HEK293 (cell line): ENCODE results near the gene PDLIM5.

ENCODE experiments used
- CTCF ChIA-PET: fragments of 350-600 bp; formaldehyde crosslinking; extraction: SDS; loops from one replicate; lab custom pipeline; 2021; ENCODE audit warnings: antibody characterized with exemption; lab: Yijun Ruan, JAX
- POLR2A ChIA-PET: fragments of 300-600 bp; formaldehyde crosslinking; extraction: SDS; loops from one replicate; lab custom pipeline; 2020; ENCODE audit warnings: antibody characterized with exemption, inconsistent platforms; lab: Yijun Ruan, JAX
- H3K27ac ChIP-seq: fragments of 200-500 bp; sonication (Bioruptor generic); 2 replicates; pipeline ENCODE4 v1.5.1; 2014; ENCODE audit warnings: low read depth, low read length, control low read depth, inconsistent platforms; ENCODE audit errors: extremely low read depth
- H3K36me3 ChIP-seq, 2 experiments: fragments of 200-500 bp in 1 of 2; sonication (Bioruptor generic) in 1 of 2; 1 replicate in 1 of 2; 2 replicates in 1 of 2; pipeline ENCODE4 v1.5.1; 2014 to 2017; ENCODE audit warnings: inconsistent platforms in 2 of 2, low read length in 2 of 2; ENCODE audit not compliant: control insufficient read depth in 2 of 2, insufficient read depth in 1 of 2
- H3K4me1 ChIP-seq: fragments of 200-500 bp; sonication (Bioruptor generic); 2 replicates; pipeline ENCODE4 v1.5.1; 2014; ENCODE audit warnings: mild to moderate bottlenecking, low read length, inconsistent platforms; ENCODE audit not compliant: control insufficient read depth, insufficient read depth
- H3K4me3 ChIP-seq: 2 replicates; pipeline ENCODE4 v1.5.1; 2011; ENCODE audit warnings: low read depth, mild to moderate bottlenecking, control low read depth, low read length, moderate library complexity
- H3K9me3 ChIP-seq: fragments of 200-500 bp; sonication (Bioruptor generic); 2 replicates; pipeline ENCODE4 v1.5.1; 2014; ENCODE audit warnings: low read depth, low read length, inconsistent platforms; ENCODE audit not compliant: control insufficient read depth, insufficient read depth
- MZF1 ChIP-seq: fragments of 450-650 bp; formaldehyde crosslinking; IDR thresholded peaks from 2 replicates; pipeline ENCODE4 v1.5.1; 2017; ENCODE audit warnings: missing biosample characterization, missing genetic modification characterization, borderline replicate concordance
- OSR2 ChIP-seq: fragments of 450-650 bp; formaldehyde crosslinking; IDR thresholded peaks from 2 replicates; pipeline ENCODE4 v1.5.1; 2016; ENCODE audit warnings: missing biosample characterization, missing genetic modification characterization
- RBAK ChIP-seq: fragments of 450-650 bp; formaldehyde crosslinking; IDR thresholded peaks from 2 replicates; pipeline ENCODE4 v1.5.1; 2016; ENCODE audit warnings: missing biosample characterization, missing genetic modification characterization
- ZBTB44 ChIP-seq: fragments of 450-650 bp; IDR thresholded peaks from 2 replicates; pipeline ENCODE4 v1.5.1; 2018; ENCODE audit warnings: missing biosample characterization, mild to moderate bottlenecking, missing genetic modification characterization
- ZIC2 ChIP-seq: fragments of 450-650 bp; formaldehyde crosslinking; IDR thresholded peaks from 2 replicates; pipeline ENCODE4 v1.5.1; 2016; ENCODE audit warnings: missing biosample characterization, missing genetic modification characterization
- ZNF112 ChIP-seq: fragments of 450-650 bp; formaldehyde crosslinking; IDR thresholded peaks from 2 replicates; pipeline ENCODE4 v1.5.0; 2017; ENCODE audit warnings: missing biosample characterization, missing genetic modification characterization
- ZNF157 ChIP-seq: fragments of 450-650 bp; formaldehyde crosslinking; IDR thresholded peaks from 2 replicates; pipeline ENCODE4 v1.5.1; 2016; ENCODE audit warnings: missing biosample characterization, missing genetic modification characterization
- ZNF24 ChIP-seq: fragments of 450-650 bp; formaldehyde crosslinking; IDR thresholded peaks from 2 replicates; pipeline ENCODE4 v1.5.1; 2016; ENCODE audit warnings: missing biosample characterization, missing genetic modification characterization
- ZNF280C ChIP-seq: fragments of 450-650 bp; formaldehyde crosslinking; IDR thresholded peaks from 2 replicates; pipeline ENCODE4 v1.5.1; 2016; ENCODE audit warnings: missing biosample characterization, missing genetic modification characterization
- ZNF571 ChIP-seq: fragments of 450-650 bp; formaldehyde crosslinking; IDR thresholded peaks from 2 replicates; pipeline ENCODE4 v1.5.0; 2017; ENCODE audit warnings: missing biosample characterization, missing genetic modification characterization
- TF ChIP-seq, protein P1 (sequence below): fragments of 450-650 bp; formaldehyde crosslinking; IDR thresholded peaks from 2 replicates; pipeline ENCODE4 v1.5.1; 2016; ENCODE audit warnings: missing biosample characterization, missing genetic modification characterization, borderline replicate concordance
- TF ChIP-seq, protein P2 (sequence below): fragments of 450-650 bp; formaldehyde crosslinking; IDR thresholded peaks from 2 replicates; pipeline ENCODE4 v1.5.1; 2016; ENCODE audit warnings: missing biosample characterization, missing genetic modification characterization
- TF ChIP-seq, protein P3 (sequence below): fragments of 450-650 bp; formaldehyde crosslinking; IDR thresholded peaks from 2 replicates; pipeline ENCODE4 v1.5.1; 2017; ENCODE audit warnings: missing biosample characterization, missing genetic modification characterization
- TF ChIP-seq, protein P4 (sequence below): fragments of 450-650 bp; formaldehyde crosslinking; IDR thresholded peaks from 2 replicates; pipeline ENCODE4 v1.5.1; 2016; ENCODE audit warnings: missing biosample characterization, missing genetic modification characterization
- TF ChIP-seq, protein P5 (sequence below): fragments of 450-650 bp; formaldehyde crosslinking; IDR thresholded peaks from 2 replicates; pipeline ENCODE4 v1.5.1; 2016; ENCODE audit warnings: missing biosample characterization, missing genetic modification characterization
- TF ChIP-seq, protein P6 (sequence below): fragments of 450-650 bp; formaldehyde crosslinking; IDR thresholded peaks from 2 replicates; pipeline ENCODE4 v1.5.0; 2017; ENCODE audit warnings: missing biosample characterization, missing genetic modification characterization, borderline replicate concordance

PDLIM5 gene

DNA sequence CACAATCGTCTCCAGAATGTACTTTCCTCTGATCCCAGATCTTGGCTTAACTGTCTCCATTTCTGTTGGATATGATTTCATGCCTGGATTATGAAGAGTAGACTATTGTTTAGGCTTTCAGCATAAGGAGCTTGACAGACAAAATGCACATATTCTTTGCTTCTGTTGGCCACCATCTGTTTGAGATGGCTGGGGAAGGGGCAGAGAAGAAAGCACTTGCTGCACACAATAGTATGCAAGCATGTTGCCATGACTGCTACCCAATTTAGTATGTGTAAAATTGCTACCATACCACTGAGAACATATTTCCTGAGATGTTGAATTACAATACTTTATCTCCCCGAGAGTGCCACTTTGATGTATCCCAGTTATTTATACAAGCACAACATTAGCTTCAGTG is 178.1 kb downstream of the PDLIM5 start:
- ChIA-PET CTCF (interaction anchor here (0.6 kb wide), 1 partner anchor 685 kb away, joined by 3 read pairs; no protein-coding TSS in a partner anchor), POLR2A (interaction anchor here (0.7 kb wide), 1 partner anchor 44 kb away, joined by 3 read pairs; no protein-coding TSS in a partner anchor)
- TF ChIP-seq ZNF571 (tag by site-specific recombination) (no peak), RBAK (tag by site-specific recombination) (no peak), MZF1 (no peak), ZNF157 (tag by site-specific recombination) (no peak), ZNF280C (tag by site-specific recombination) (no peak), ZBTB44 (tag by site-specific recombination) (no peak), OSR2 (tag by site-specific recombination) (no peak), ZNF112 (no peak), ZNF24 (tag by site-specific recombination) (no peak), ZIC2 (no peak)
- TF ChIP-seq, protein P1, sequence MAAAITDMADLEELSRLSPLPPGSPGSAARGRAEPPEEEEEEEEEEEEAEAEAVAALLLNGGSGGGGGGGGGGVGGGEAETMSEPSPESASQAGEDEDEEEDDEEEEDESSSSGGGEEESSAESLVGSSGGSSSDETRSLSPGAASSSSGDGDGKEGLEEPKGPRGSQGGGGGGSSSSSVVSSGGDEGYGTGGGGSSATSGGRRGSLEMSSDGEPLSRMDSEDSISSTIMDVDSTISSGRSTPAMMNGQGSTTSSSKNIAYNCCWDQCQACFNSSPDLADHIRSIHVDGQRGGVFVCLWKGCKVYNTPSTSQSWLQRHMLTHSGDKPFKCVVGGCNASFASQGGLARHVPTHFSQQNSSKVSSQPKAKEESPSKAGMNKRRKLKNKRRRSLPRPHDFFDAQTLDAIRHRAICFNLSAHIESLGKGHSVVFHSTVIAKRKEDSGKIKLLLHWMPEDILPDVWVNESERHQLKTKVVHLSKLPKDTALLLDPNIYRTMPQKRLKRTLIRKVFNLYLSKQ (tag by site-specific recombination), result no peak
- TF ChIP-seq, protein P2, sequence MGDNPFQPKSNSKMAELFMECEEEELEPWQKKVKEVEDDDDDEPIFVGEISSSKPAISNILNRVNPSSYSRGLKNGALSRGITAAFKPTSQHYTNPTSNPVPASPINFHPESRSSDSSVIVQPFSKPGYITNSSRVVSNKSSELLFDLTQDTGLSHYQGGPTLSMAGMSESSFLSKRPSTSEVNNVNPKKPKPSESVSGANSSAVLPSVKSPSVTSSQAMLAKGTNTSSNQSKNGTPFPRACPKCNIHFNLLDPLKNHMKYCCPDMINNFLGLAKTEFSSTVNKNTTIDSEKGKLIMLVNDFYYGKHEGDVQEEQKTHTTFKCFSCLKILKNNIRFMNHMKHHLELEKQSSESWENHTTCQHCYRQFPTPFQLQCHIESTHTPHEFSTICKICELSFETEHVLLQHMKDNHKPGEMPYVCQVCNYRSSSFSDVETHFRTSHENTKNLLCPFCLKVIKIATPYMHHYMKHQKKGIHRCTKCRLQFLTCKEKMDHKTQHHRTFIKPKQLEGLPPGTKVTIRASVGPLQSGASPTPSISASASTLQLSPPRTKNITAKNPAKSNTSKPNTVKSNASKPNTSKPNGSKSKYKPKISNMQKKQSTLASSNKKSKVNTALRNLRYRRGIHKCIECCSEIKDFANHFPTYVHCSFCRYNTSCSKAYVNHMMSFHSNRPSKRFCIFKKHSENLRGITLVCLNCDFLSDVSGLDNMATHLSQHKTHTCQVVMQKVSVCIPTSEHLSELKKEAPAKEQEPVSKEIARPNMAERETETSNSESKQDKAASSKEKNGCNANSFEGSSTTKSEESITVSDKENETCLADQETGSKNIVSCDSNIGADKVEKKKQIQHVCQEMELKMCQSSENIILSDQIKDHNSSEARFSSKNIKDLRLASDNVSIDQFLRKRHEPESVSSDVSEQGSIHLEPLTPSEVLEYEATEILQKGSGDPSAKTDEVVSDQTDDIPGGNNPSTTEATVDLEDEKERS, result no peak
- TF ChIP-seq, protein P3, sequence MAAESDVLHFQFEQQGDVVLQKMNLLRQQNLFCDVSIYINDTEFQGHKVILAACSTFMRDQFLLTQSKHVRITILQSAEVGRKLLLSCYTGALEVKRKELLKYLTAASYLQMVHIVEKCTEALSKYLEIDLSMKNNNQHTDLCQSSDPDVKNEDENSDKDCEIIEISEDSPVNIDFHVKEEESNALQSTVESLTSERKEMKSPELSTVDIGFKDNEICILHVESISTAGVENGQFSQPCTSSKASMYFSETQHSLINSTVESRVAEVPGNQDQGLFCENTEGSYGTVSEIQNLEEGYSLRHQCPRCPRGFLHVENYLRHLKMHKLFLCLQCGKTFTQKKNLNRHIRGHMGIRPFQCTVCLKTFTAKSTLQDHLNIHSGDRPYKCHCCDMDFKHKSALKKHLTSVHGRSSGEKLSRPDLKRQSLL (tag by site-specific recombination), result no peak
- TF ChIP-seq, protein P4, sequence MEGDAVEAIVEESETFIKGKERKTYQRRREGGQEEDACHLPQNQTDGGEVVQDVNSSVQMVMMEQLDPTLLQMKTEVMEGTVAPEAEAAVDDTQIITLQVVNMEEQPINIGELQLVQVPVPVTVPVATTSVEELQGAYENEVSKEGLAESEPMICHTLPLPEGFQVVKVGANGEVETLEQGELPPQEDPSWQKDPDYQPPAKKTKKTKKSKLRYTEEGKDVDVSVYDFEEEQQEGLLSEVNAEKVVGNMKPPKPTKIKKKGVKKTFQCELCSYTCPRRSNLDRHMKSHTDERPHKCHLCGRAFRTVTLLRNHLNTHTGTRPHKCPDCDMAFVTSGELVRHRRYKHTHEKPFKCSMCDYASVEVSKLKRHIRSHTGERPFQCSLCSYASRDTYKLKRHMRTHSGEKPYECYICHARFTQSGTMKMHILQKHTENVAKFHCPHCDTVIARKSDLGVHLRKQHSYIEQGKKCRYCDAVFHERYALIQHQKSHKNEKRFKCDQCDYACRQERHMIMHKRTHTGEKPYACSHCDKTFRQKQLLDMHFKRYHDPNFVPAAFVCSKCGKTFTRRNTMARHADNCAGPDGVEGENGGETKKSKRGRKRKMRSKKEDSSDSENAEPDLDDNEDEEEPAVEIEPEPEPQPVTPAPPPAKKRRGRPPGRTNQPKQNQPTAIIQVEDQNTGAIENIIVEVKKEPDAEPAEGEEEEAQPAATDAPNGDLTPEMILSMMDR, result no peak
- TF ChIP-seq, protein P5, sequence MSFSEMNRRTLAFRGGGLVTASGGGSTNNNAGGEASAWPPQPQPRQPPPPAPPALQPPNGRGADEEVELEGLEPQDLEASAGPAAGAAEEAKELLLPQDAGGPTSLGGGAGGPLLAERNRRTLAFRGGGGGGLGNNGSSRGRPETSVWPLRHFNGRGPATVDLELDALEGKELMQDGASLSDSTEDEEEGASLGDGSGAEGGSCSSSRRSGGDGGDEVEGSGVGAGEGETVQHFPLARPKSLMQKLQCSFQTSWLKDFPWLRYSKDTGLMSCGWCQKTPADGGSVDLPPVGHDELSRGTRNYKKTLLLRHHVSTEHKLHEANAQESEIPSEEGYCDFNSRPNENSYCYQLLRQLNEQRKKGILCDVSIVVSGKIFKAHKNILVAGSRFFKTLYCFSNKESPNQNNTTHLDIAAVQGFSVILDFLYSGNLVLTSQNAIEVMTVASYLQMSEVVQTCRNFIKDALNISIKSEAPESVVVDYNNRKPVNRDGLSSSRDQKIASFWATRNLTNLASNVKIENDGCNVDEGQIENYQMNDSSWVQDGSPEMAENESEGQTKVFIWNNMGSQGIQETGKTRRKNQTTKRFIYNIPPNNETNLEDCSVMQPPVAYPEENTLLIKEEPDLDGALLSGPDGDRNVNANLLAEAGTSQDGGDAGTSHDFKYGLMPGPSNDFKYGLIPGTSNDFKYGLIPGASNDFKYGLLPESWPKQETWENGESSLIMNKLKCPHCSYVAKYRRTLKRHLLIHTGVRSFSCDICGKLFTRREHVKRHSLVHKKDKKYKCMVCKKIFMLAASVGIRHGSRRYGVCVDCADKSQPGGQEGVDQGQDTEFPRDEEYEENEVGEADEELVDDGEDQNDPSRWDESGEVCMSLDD (tag by site-specific recombination), result no peak
- TF ChIP-seq, protein P6, sequence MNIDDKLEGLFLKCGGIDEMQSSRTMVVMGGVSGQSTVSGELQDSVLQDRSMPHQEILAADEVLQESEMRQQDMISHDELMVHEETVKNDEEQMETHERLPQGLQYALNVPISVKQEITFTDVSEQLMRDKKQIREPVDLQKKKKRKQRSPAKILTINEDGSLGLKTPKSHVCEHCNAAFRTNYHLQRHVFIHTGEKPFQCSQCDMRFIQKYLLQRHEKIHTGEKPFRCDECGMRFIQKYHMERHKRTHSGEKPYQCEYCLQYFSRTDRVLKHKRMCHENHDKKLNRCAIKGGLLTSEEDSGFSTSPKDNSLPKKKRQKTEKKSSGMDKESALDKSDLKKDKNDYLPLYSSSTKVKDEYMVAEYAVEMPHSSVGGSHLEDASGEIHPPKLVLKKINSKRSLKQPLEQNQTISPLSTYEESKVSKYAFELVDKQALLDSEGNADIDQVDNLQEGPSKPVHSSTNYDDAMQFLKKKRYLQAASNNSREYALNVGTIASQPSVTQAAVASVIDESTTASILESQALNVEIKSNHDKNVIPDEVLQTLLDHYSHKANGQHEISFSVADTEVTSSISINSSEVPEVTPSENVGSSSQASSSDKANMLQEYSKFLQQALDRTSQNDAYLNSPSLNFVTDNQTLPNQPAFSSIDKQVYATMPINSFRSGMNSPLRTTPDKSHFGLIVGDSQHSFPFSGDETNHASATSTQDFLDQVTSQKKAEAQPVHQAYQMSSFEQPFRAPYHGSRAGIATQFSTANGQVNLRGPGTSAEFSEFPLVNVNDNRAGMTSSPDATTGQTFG (tag by site-specific recombination), result no peak

More for the DNA sequence above, 178.1 kb downstream of the PDLIM5 start:
- Histone ChIP-seq H3K4me3 (no peak overlapping the region), H3K4me1 (no peaks in the 10 kb centered on the region), H3K27ac (no peak overlapping the region), H3K36me3 (no peaks in the 10 kb centered on the region), H3K9me3 (no peaks in the 10 kb centered on the region)
